ENCODE data around the gene FGF10. TPM values are rescaled to one million over a fixed set of nuclear protein-coding genes. Genes with fewer than 3 reads are reported as not detected.

Gene FGF10
- total RNA-seq, 2 experiments from 2014 or later: not detected

GRCh38 chr5:44382894-44383293, 6.3 kb downstream of the FGF10 start:
- no peak for ATAC-seq (ENCODE audit: low read depth)
- H3K4me3 Mint-ChIP-seq: no peak overlapping the region
- no peaks in the 10 kb centered on the region for H3K4me1 Mint-ChIP-seq
- no peak for DNase-seq
- no peaks in the 10 kb centered on the region for H3K36me3 Mint-ChIP-seq
- POLR2A ChIA-PET: no interaction called here
- H3K27me3 Mint-ChIP-seq: peaks cover 11% of the 10 kb centered on the region
- H3K27ac Mint-ChIP-seq: no peak overlapping the region
- no peaks in the 10 kb centered on the region for H3K9me3 Mint-ChIP-seq

- POLR2A ChIA-PET: no interaction called here
- ATAC-seq (ENCODE audit: low read depth): no peak
- no peak overlapping the region for H3K27ac Mint-ChIP-seq
- H3K9me3 Mint-ChIP-seq: peaks cover 4% of the 10 kb centered on the region
- no peaks in the 10 kb centered on the region for H3K4me1 Mint-ChIP-seq
- H3K27me3 Mint-ChIP-seq: no peaks in the 10 kb centered on the region
- H3K4me3 Mint-ChIP-seq: no peak overlapping the region
- H3K36me3 Mint-ChIP-seq: no peaks in the 10 kb centered on the region
- no peak for DNase-seq
These were observed 12.2 kb downstream of the FGF10 start for GRCh38 chr5:44377057-44377456.

GRCh38 chr5:44372028-44372427, 17.2 kb downstream of the FGF10 start:
- POLR2A ChIA-PET: no interaction called here
- Mint-ChIP-seq H3K36me3 (no peaks in the 10 kb centered on the region), H3K27me3 (no peaks in the 10 kb centered on the region), H3K4me3 (no peak overlapping the region), H3K4me1 (no peaks in the 10 kb centered on the region), H3K27ac (no peak overlapping the region), H3K9me3 (peaks cover 4% of the 10 kb centered on the region)
- DNase-seq: no peak
- ATAC-seq (ENCODE audit: low read depth): no peak

GRCh38 chr5:44367203-44367602, 22.0 kb downstream of the FGF10 start:
- no peaks in the 10 kb centered on the region for H3K27me3 Mint-ChIP-seq
- POLR2A ChIA-PET: no interaction called here
- no peak overlapping the region for H3K4me3 Mint-ChIP-seq

GRCh38 chr5:44365345-44365744, 23.9 kb downstream of the FGF10 start:
- DNase-seq (no peak), ATAC-seq (ENCODE audit: low read depth) (no peak)
- Mint-ChIP-seq H3K4me3 (no peak overlapping the region), H3K9me3 (no peaks in the 10 kb centered on the region), H3K27ac (no peak overlapping the region), H3K4me1 (no peaks in the 10 kb centered on the region), H3K36me3 (no peaks in the 10 kb centered on the region), H3K27me3 (no peaks in the 10 kb centered on the region)
- POLR2A ChIA-PET: no interaction called here

More at GRCh38 chr5:44367203-44367602, 22.0 kb downstream of the FGF10 start:
- no peaks in the 10 kb centered on the region for H3K4me1 Mint-ChIP-seq
- no peak for DNase-seq
- H3K36me3 Mint-ChIP-seq: no peaks in the 10 kb centered on the region
- H3K9me3 Mint-ChIP-seq: no peaks in the 10 kb centered on the region
- H3K27ac Mint-ChIP-seq: no peak overlapping the region
- ATAC-seq (ENCODE audit: low read depth): no peak

- no peak overlapping the region for H3K4me3 Mint-ChIP-seq
- H3K27me3 Mint-ChIP-seq: no peaks in the 10 kb centered on the region
- ATAC-seq (ENCODE audit: low read depth): no peak
- POLR2A ChIA-PET: no interaction called here
- no peak overlapping the region for H3K27ac Mint-ChIP-seq
- no peaks in the 10 kb centered on the region for H3K36me3 Mint-ChIP-seq
- DNase-seq: no peak
- no peaks in the 10 kb centered on the region for H3K9me3 Mint-ChIP-seq
- no peaks in the 10 kb centered on the region for H3K4me1 Mint-ChIP-seq
These were observed 25.1 kb downstream of the FGF10 start for GRCh38 chr5:44364097-44364496.

GRCh38 chr5:44361342-44362001, 27.7 kb downstream of the FGF10 start:
- no peaks in the 10 kb centered on the region for H3K9me3 Mint-ChIP-seq
- no peaks in the 10 kb centered on the region for H3K36me3 Mint-ChIP-seq
- POLR2A ChIA-PET: no interaction called here

GRCh38 chr5:44360919-44361318, 28.3 kb downstream of the FGF10 start:
- DNase-seq (no peak), ATAC-seq (ENCODE audit: low read depth) (no peak)
- Mint-ChIP-seq H3K9me3 (no peaks in the 10 kb centered on the region), H3K36me3 (no peaks in the 10 kb centered on the region), H3K27me3 (no peaks in the 10 kb centered on the region), H3K4me3 (no peak overlapping the region), H3K27ac (no peak overlapping the region), H3K4me1 (no peaks in the 10 kb centered on the region)
- POLR2A ChIA-PET: no interaction called here

More at GRCh38 chr5:44361342-44362001, 27.7 kb downstream of the FGF10 start:
- DNase-seq (no peak), ATAC-seq (ENCODE audit: low read depth) (no peak)
- Mint-ChIP-seq H3K4me1 (no peaks in the 10 kb centered on the region), H3K27ac (no peak overlapping the region), H3K27me3 (no peaks in the 10 kb centered on the region), H3K4me3 (no peak overlapping the region)

- H3K4me3 Mint-ChIP-seq: no peak overlapping the region
- no peaks in the 10 kb centered on the region for H3K36me3 Mint-ChIP-seq
- DNase-seq: no peak
- no peak overlapping the region for H3K27ac Mint-ChIP-seq
- H3K9me3 Mint-ChIP-seq: no peaks in the 10 kb centered on the region
- POLR2A ChIA-PET: no interaction called here
- no peak for ATAC-seq (ENCODE audit: low read depth)
- H3K27me3 Mint-ChIP-seq: no peaks in the 10 kb centered on the region
- H3K4me1 Mint-ChIP-seq: no peaks in the 10 kb centered on the region
These were observed 30.8 kb downstream of the FGF10 start for GRCh38 chr5:44358421-44358820.

GRCh38 chr5:44356231-44356630, 33.0 kb downstream of the FGF10 start:
- no peaks in the 10 kb centered on the region for H3K36me3 Mint-ChIP-seq
- H3K27me3 Mint-ChIP-seq: no peaks in the 10 kb centered on the region
- DNase-seq (no peak), ATAC-seq (ENCODE audit: low read depth) (no peak)
- H3K4me3 Mint-ChIP-seq: no peak overlapping the region
- no peak overlapping the region for H3K27ac Mint-ChIP-seq
- no peaks in the 10 kb centered on the region for H3K9me3 Mint-ChIP-seq
- POLR2A ChIA-PET: no interaction called here
- H3K4me1 Mint-ChIP-seq: no peaks in the 10 kb centered on the region

- POLR2A ChIA-PET: no interaction called here
- H3K4me1 Mint-ChIP-seq: no peaks in the 10 kb centered on the region
- no peaks in the 10 kb centered on the region for H3K27me3 Mint-ChIP-seq
- no peak overlapping the region for H3K27ac Mint-ChIP-seq
- H3K36me3 Mint-ChIP-seq: no peaks in the 10 kb centered on the region
- no peaks in the 10 kb centered on the region for H3K9me3 Mint-ChIP-seq
- no peak for ATAC-seq (ENCODE audit: low read depth)
- DNase-seq: no peak
- no peak overlapping the region for H3K4me3 Mint-ChIP-seq
These were observed 43.3 kb downstream of the FGF10 start for GRCh38 chr5:44345871-44346270.

GRCh38 chr5:44336708-44337107, 52.5 kb downstream of the FGF10 start:
- H3K4me3 Mint-ChIP-seq: no peak overlapping the region
- H3K27ac Mint-ChIP-seq: no peak overlapping the region
- H3K4me1 Mint-ChIP-seq: no peaks in the 10 kb centered on the region
- no peak for ATAC-seq (ENCODE audit: low read depth)
- DNase-seq: no peak
- H3K27me3 Mint-ChIP-seq: no peaks in the 10 kb centered on the region
- POLR2A ChIA-PET: no interaction called here
- H3K9me3 Mint-ChIP-seq: no peaks in the 10 kb centered on the region
- no peaks in the 10 kb centered on the region for H3K36me3 Mint-ChIP-seq

GRCh38 chr5:44334622-44335021, 54.6 kb downstream of the FGF10 start:
- Mint-ChIP-seq H3K36me3 (no peaks in the 10 kb centered on the region), H3K27ac (no peak overlapping the region), H3K4me3 (no peak overlapping the region), H3K4me1 (no peaks in the 10 kb centered on the region), H3K9me3 (no peaks in the 10 kb centered on the region), H3K27me3 (no peaks in the 10 kb centered on the region)
- DNase-seq (no peak), ATAC-seq (ENCODE audit: low read depth) (no peak)
- POLR2A ChIA-PET: no interaction called here

- H3K4me1 Mint-ChIP-seq: no peaks in the 10 kb centered on the region
- POLR2A ChIA-PET: no interaction called here
- ATAC-seq (ENCODE audit: low read depth): no peak
These were observed 56.8 kb downstream of the FGF10 start for GRCh38 chr5:44332285-44332971.

More at GRCh38 chr5:44332285-44332971, 56.8 kb downstream of the FGF10 start:
- Mint-ChIP-seq H3K27ac (no peak overlapping the region), H3K27me3 (no peaks in the 10 kb centered on the region), H3K9me3 (no peaks in the 10 kb centered on the region), H3K4me3 (no peak overlapping the region), H3K36me3 (no peaks in the 10 kb centered on the region)
- no peak for DNase-seq
